Cardiac fibroblast (primary cell): Measurements from ENCODE around the gene PSMD5.

Source experiments
- DNase-seq, 2 donors: peaks; one replicate each; pipeline versions ENCODE4 v3.0.0 to v3.0.0-alpha.2; 2010; ENCODE audit warnings: low read depth in 2 of 2
- H3K4me3 ChIP-seq, 2 donors: replicated peaks in 1 of 2; 1 replicate in 1 of 2; 2 replicates in 1 of 2; pipeline ENCODE4 v1.5.1; 2011; ENCODE audit warnings: low read depth in 2 of 2, low read length in 2 of 2, mild to moderate bottlenecking in 2 of 2, moderate library complexity in 1 of 2
- CTCF ChIP-seq: IDR thresholded peaks from one replicate; pipeline ENCODE4 v1.5.1; 2011; ENCODE audit warnings: low read depth, mild to moderate bottlenecking, low read length, inconsistent platforms

PSMD5 gene

GRCh38 chr9:120864719-120865118 is 22.0 kb upstream of the PSMD5 start:
- TF ChIP-seq CTCF = no peak
- DNase-seq = no peak
- H3K4me3 ChIP-seq = no peak overlapping the region

GRCh38 chr9:120863833-120864232 is 21.1 kb upstream of the PSMD5 start:
- TF ChIP-seq CTCF = no peak
- no peak for DNase-seq
- H3K4me3 ChIP-seq = no peak overlapping the region

- no peak for DNase-seq
- no peak for TF ChIP-seq CTCF
- no peak overlapping the region for H3K4me3 ChIP-seq
Observed at GRCh38 chr9:120862452-120862851, 19.7 kb upstream of the PSMD5 start.

- H3K4me3 ChIP-seq = no peak overlapping the region
- no peak for TF ChIP-seq CTCF
- no peak for DNase-seq
Observed at GRCh38 chr9:120861935-120862334, 19.2 kb upstream of the PSMD5 start.

GRCh38 chr9:120860083-120860482 is 17.4 kb upstream of the PSMD5 start:
- no peak overlapping the region for H3K4me3 ChIP-seq
- TF ChIP-seq CTCF = no peak
- no peak for DNase-seq

GRCh38 chr9:120859361-120859760 is 16.6 kb upstream of the PSMD5 start:
- no peak for DNase-seq
- TF ChIP-seq CTCF = no peak
- H3K4me3 ChIP-seq = no peak overlapping the region

GRCh38 chr9:120857902-120858301 is 15.2 kb upstream of the PSMD5 start:
- H3K4me3 ChIP-seq = no peak overlapping the region
- no peak for TF ChIP-seq CTCF
- DNase-seq = no peak
